Stimulated activated naive CD8-positive, alpha-beta T cell treated with anti-CD3 and anti-CD28 coated beads, Interleukin-15, Interleukin-2, amounts not matched to agents 100 ng/mL and 50 ng/mL, for 24 hours (primary cell): ENCODE measurements around the gene MAP7D2.

Experiments
- H3K27ac Mint-ChIP-seq: one replicate; pipeline ENCODE4 v1.8.0; 2021; ENCODE audit warnings: mild to moderate bottlenecking, mixed read lengths
- H3K27me3 Mint-ChIP-seq: one replicate; pipeline ENCODE4 v1.8.0; 2021; ENCODE audit warnings: mixed read lengths
- H3K36me3 Mint-ChIP-seq: one replicate; pipeline ENCODE4 v1.8.0; 2021; ENCODE audit warnings: low read depth, mixed read lengths
- H3K4me1 Mint-ChIP-seq: one replicate; pipeline ENCODE4 v1.8.0; 2021; ENCODE audit warnings: low read depth, mixed read lengths
- H3K4me3 Mint-ChIP-seq: one replicate; pipeline ENCODE4 v1.8.0; 2021; ENCODE audit warnings: mild to moderate bottlenecking, mixed read lengths
- H3K9me3 Mint-ChIP-seq: one replicate; pipeline ENCODE4 v1.8.0; 2021; ENCODE audit warnings: mixed read lengths

Gene MAP7D2

GRCh38 chrX:19990151-19990555 is 126.6 kb downstream of the MAP7D2 start:
- Mint-ChIP-seq H3K27ac (peak overlapping the region; percentile 61), H3K36me3 (no peaks in the 10 kb centered on the region), H3K4me3 (peak overlapping the region; percentile 88), H3K9me3 (no peaks in the 10 kb centered on the region), H3K27me3 (no peaks in the 10 kb centered on the region), H3K4me1 (peaks cover 26% of the 10 kb centered on the region)

GRCh38 chrX:19987856-19988255 is 128.9 kb downstream of the MAP7D2 start:
- no peak overlapping the region for H3K4me3 Mint-ChIP-seq
- H3K27me3 Mint-ChIP-seq = no peaks in the 10 kb centered on the region
- H3K9me3 Mint-ChIP-seq = no peaks in the 10 kb centered on the region
- H3K27ac Mint-ChIP-seq = no peak overlapping the region
- H3K4me1 Mint-ChIP-seq = peaks cover 26% of the 10 kb centered on the region
- H3K36me3 Mint-ChIP-seq = no peaks in the 10 kb centered on the region

GRCh38 chrX:19986531-19986930 is 130.2 kb downstream of the MAP7D2 start:
- Mint-ChIP-seq H3K4me1 (peaks cover 28% of the 10 kb centered on the region), H3K27ac (no peak overlapping the region), H3K4me3 (no peak overlapping the region), H3K9me3 (no peaks in the 10 kb centered on the region), H3K27me3 (no peaks in the 10 kb centered on the region), H3K36me3 (no peaks in the 10 kb centered on the region)

- H3K27ac Mint-ChIP-seq = peak overlapping the region; percentile 66
- peaks cover 7% of the 10 kb centered on the region for H3K36me3 Mint-ChIP-seq
- H3K9me3 Mint-ChIP-seq = no peaks in the 10 kb centered on the region
- no peak overlapping the region for H3K4me3 Mint-ChIP-seq
- H3K4me1 Mint-ChIP-seq = peaks cover 20% of the 10 kb centered on the region
- H3K27me3 Mint-ChIP-seq = no peaks in the 10 kb centered on the region
Measured at GRCh38 chrX:19981947-19982346, 134.8 kb downstream of the MAP7D2 start.

DNA sequence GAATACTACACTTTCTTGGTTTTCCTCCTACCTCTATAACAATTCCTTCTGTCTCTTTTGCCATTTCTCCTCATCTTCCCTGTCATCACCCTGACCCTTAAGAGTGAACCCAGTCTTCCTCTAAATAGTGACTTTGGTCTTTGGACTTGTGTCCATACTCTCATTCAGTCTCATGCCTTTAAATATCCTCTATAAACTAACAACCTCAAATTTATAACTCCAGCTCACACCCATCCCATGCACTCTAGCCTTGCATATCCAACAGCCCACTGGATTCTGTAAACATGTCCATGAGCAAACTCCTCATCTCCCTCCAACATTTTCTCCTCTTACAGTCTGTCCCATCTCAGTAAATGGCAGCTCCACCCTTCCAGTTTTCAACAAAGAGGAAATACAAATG is 140.9 kb downstream of the MAP7D2 start:
- Mint-ChIP-seq H3K27ac (no peak overlapping the region), H3K4me3 (no peak overlapping the region)

GRCh38 chrX:19972984-19973383 is 143.7 kb downstream of the MAP7D2 start:
- Mint-ChIP-seq H3K4me3 (no peak overlapping the region), H3K27ac (no peak overlapping the region), H3K27me3 (no peaks in the 10 kb centered on the region), H3K36me3 (peaks cover 9% of the 10 kb centered on the region), H3K9me3 (no peaks in the 10 kb centered on the region), H3K4me1 (peaks cover 16% of the 10 kb centered on the region)

More for the DNA sequence above, 140.9 kb downstream of the MAP7D2 start:
- no peaks in the 10 kb centered on the region for H3K9me3 Mint-ChIP-seq
- H3K27me3 Mint-ChIP-seq = no peaks in the 10 kb centered on the region
- H3K4me1 Mint-ChIP-seq = peaks cover 20% of the 10 kb centered on the region
- H3K36me3 Mint-ChIP-seq = peaks cover 14% of the 10 kb centered on the region

GRCh38 chrX:19968276-19968675 is 148.4 kb downstream of the MAP7D2 start:
- peaks cover 12% of the 10 kb centered on the region for H3K36me3 Mint-ChIP-seq
- no peak overlapping the region for H3K27ac Mint-ChIP-seq
- H3K27me3 Mint-ChIP-seq = no peaks in the 10 kb centered on the region
- no peaks in the 10 kb centered on the region for H3K9me3 Mint-ChIP-seq
- no peak overlapping the region for H3K4me3 Mint-ChIP-seq
- H3K4me1 Mint-ChIP-seq = peaks cover 20% of the 10 kb centered on the region

- H3K4me3 Mint-ChIP-seq = no peak overlapping the region
- H3K9me3 Mint-ChIP-seq = no peaks in the 10 kb centered on the region
- peaks cover 12% of the 10 kb centered on the region for H3K36me3 Mint-ChIP-seq
- peak overlapping the region; percentile 55 for H3K27ac Mint-ChIP-seq
- peaks cover 15% of the 10 kb centered on the region for H3K4me1 Mint-ChIP-seq
- no peaks in the 10 kb centered on the region for H3K27me3 Mint-ChIP-seq
Measured at GRCh38 chrX:19966056-19966455, 150.7 kb downstream of the MAP7D2 start.

DNA sequence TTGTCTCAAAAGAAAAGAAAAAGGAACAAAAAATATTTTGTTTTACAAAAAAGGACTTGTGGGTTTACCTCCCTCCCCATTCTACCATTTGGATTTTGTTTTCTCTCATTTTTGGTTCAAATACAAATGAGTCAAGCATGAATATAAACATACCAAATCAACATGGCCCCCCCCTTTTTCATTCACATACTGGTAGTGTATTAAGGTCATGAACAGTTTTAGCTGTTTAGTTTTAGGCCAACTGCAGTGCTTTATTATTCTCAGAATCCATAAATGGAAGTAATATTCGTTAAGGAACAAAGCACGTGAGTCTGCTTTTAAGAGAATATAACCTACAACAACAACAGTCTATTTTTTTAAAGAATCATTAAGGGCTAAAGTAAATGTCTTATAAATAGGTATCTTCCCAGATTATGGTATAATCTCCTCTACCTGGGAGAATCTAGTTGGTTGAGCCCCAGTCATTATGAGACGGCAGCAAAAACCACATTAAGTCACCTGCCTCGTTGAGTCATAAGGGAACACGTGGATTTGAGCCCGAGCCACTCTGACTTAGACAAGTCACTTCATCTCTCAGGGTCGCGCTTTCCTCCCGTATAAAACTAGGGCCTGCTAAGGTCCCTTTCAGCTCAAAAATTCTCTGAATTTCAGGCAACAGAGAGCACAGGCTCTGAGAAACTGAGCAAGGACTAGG is 152.5 kb downstream of the MAP7D2 start:
- H3K4me3 Mint-ChIP-seq = no peak overlapping the region
- peaks cover 13% of the 10 kb centered on the region for H3K36me3 Mint-ChIP-seq
- H3K27me3 Mint-ChIP-seq = no peaks in the 10 kb centered on the region
- peaks cover 15% of the 10 kb centered on the region for H3K4me1 Mint-ChIP-seq
- H3K9me3 Mint-ChIP-seq = no peaks in the 10 kb centered on the region
- H3K27ac Mint-ChIP-seq = no peak overlapping the region

GRCh38 chrX:19960913-19961312 is 155.8 kb downstream of the MAP7D2 start:
- no peak overlapping the region for H3K27ac Mint-ChIP-seq

DNA sequence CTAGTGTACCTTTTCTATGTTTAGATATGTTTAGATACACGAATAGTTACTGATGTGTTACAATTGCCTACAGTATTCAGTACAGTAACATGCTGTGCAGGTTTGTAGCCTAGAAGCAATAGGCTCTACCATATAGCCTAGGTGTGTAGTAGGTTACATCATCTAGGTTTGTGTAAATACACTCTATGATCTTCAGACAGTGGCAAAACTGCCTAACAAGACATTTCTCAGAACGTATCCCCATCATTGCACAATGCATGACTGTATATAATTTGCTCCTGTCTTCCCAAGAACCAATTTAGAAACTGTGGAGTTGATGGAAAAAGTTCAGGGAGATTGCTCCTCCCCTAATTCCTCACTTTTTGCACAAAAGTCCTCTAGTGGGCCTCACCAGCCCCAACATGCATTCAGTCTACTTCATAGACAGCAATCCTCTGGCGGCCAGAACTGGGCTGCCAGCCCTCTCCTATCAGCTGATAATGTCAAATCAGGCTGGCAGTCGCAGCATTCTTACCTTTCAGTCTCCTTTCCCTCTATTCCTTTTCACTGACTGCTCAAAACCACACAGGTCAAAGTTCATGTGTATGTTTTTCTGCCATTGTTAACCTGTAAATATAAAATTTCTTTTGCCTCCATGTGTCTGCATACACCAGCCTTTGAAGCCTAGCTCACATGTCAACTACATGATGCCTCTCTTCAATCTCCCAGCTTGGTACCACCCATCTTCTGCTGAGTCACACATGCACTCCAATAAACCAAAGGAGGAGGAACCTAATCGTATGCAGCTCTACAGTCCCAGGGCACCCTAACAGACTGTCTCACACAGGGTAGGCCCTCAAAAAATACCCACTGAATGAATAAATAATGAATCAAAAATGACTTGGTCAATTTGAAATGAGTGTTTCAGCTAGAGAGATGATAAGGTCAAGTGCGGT is 157.9 kb downstream of the MAP7D2 start:
- no peaks in the 10 kb centered on the region for H3K4me1 Mint-ChIP-seq
- H3K36me3 Mint-ChIP-seq = peaks cover 4% of the 10 kb centered on the region
- no peaks in the 10 kb centered on the region for H3K9me3 Mint-ChIP-seq
- no peak overlapping the region for H3K27ac Mint-ChIP-seq
- no peak overlapping the region for H3K4me3 Mint-ChIP-seq
- no peaks in the 10 kb centered on the region for H3K27me3 Mint-ChIP-seq

More at GRCh38 chrX:19960913-19961312, 155.8 kb downstream of the MAP7D2 start:
- Mint-ChIP-seq H3K36me3 (peaks cover 13% of the 10 kb centered on the region), H3K9me3 (no peaks in the 10 kb centered on the region), H3K27me3 (no peaks in the 10 kb centered on the region), H3K4me3 (no peak overlapping the region), H3K4me1 (peaks cover 11% of the 10 kb centered on the region)

GRCh38 chrX:19956923-19957322 is 159.8 kb downstream of the MAP7D2 start:
- Mint-ChIP-seq H3K4me3 (no peak overlapping the region), H3K27ac (no peak overlapping the region), H3K27me3 (no peaks in the 10 kb centered on the region), H3K9me3 (no peaks in the 10 kb centered on the region), H3K36me3 (peaks cover 4% of the 10 kb centered on the region), H3K4me1 (no peaks in the 10 kb centered on the region)
